NT2/D1 (cell line): ENCODE measurements around the gene KLHDC1.

ENCODE experiments used
- YY1 ChIP-seq: IDR thresholded peaks from 2 replicates; pipeline ENCODE4 v1.6.1; 2011; ENCODE audit not compliant: insufficient read length, insufficient read depth
- ZNF274 ChIP-seq: IDR thresholded peaks from 2 replicates; pipeline ENCODE4 v1.6.1; 2011; ENCODE audit warnings: mild to moderate bottlenecking, low read depth, low read length

- no peak for TF ChIP-seq ZNF274
- no peak for TF ChIP-seq YY1
These were observed 77.4 kb downstream of the KLHDC1 start for GRCh38 chr14:49770212-49770817.
